ENCODE data around the gene CDV3.

GRCh38 chr3:133610031-133610430 is 36.5 kb downstream of the CDV3 start:
- no peak for TF ChIP-seq CTCF (IDR thresholded peaks at IDR 0.05 in 8 of 11, conservative IDR thresholded peaks at IDR 0.05 in 3 of 11)
- TF ChIP-seq POLR2A (IDR thresholded peaks at IDR 0.05), result no peak
- TF ChIP-seq POLR2AphosphoS5 (IDR thresholded peaks at IDR 0.05), result no peak

Measured in spleen (tissue), 7 donors.